Mesenchymal stem cell (in vitro differentiated cells and primary cell): ENCODE measurements around the gene CRELD2.

Source experiments
- DNase-seq: peaks from one replicate; pipeline ENCODE4 v3.0.0-alpha.2; 2013
- H2AFZ ChIP-seq: one replicate; pipeline ENCODE4 v1.6.1; 2013; ENCODE audit warnings: low read depth, mild to moderate bottlenecking, control low read depth, inconsistent platforms, low read length, moderate library complexity
- H2AK5ac ChIP-seq: 2 replicates; pipeline ENCODE4 v1.6.1; 2013; ENCODE audit warnings: low read length, moderate library complexity, mild to moderate bottlenecking, inconsistent platforms; ENCODE audit not compliant: severe bottlenecking
- H2BK120ac ChIP-seq: one replicate; pipeline ENCODE4 v1.6.1; 2013; ENCODE audit warnings: low read depth, mild to moderate bottlenecking, inconsistent platforms, low read length, moderate library complexity
- H2BK12ac ChIP-seq, 2 experiments: one replicate each; pipeline ENCODE4 v1.6.1; 2013; ENCODE audit warnings: inconsistent platforms in 2 of 2, low read length in 2 of 2, mild to moderate bottlenecking in 2 of 2, moderate library complexity in 2 of 2, control low read depth in 1 of 2
- H2BK15ac ChIP-seq: one replicate; pipeline ENCODE4 v1.6.1; 2013; ENCODE audit warnings: mild to moderate bottlenecking, low read depth, inconsistent platforms; ENCODE audit not compliant: poor library complexity, severe bottlenecking
- H2BK5ac ChIP-seq: 2 replicates; pipeline ENCODE4 v1.6.1; 2013; ENCODE audit warnings: low read depth, mild to moderate bottlenecking, low read length, control low read depth, inconsistent platforms; ENCODE audit not compliant: poor library complexity, severe bottlenecking
- H3K14ac ChIP-seq, 2 experiments: one replicate each; pipeline ENCODE4 v1.6.1; 2013; ENCODE audit warnings: inconsistent platforms in 2 of 2, low read length in 2 of 2, control low read depth in 1 of 2, mild to moderate bottlenecking in 1 of 2, moderate library complexity in 1 of 2
- H3K18ac ChIP-seq, 2 experiments: one replicate each; pipeline ENCODE4 v1.6.1; 2013; ENCODE audit warnings: inconsistent platforms in 2 of 2, low read length in 2 of 2, control low read depth in 1 of 2, low read depth in 1 of 2, mild to moderate bottlenecking in 1 of 2
- H3K23ac ChIP-seq, 2 experiments: one replicate each; pipeline ENCODE4 v1.6.1; 2013; ENCODE audit warnings: inconsistent platforms in 2 of 2, low read length in 2 of 2, mild to moderate bottlenecking in 2 of 2, moderate library complexity in 2 of 2, control low read depth in 1 of 2
- H3K27ac ChIP-seq: 2 replicates; pipeline ENCODE4 v1.5.1; 2013; ENCODE audit warnings: mild to moderate bottlenecking, moderate library complexity, low read length, control low read depth, inconsistent platforms; ENCODE audit not compliant: poor library complexity, severe bottlenecking
- H3K27me3 ChIP-seq, 2 experiments: 2 replicates each; pipeline versions ENCODE4 v1.6.1 to v1.7.0; 2013; ENCODE audit warnings: low read length in 2 of 2, mild to moderate bottlenecking in 2 of 2, moderate library complexity in 2 of 2, control low read depth in 1 of 2, inconsistent platforms in 1 of 2; ENCODE audit not compliant: control insufficient read depth in 1 of 2, insufficient read depth in 1 of 2
- H3K36me3 ChIP-seq, 2 experiments: 2 replicates each; pipeline versions ENCODE4 v1.6.1 to v1.7.0; 2013; ENCODE audit warnings: low read length in 2 of 2, control low read depth in 1 of 2, inconsistent platforms in 1 of 2, low read depth in 1 of 2, mild to moderate bottlenecking in 1 of 2; ENCODE audit not compliant: insufficient read depth in 2 of 2, control insufficient read depth in 1 of 2
- H3K4ac ChIP-seq, 2 experiments: one replicate each; pipeline ENCODE4 v1.6.1; 2013; ENCODE audit warnings: inconsistent platforms in 2 of 2, low read length in 2 of 2, mild to moderate bottlenecking in 2 of 2, moderate library complexity in 2 of 2, control low read depth in 1 of 2, low read depth in 1 of 2
- H3K4me1 ChIP-seq: 2 replicates; pipeline ENCODE4 v1.6.1; 2013; ENCODE audit warnings: low read depth, low read length, control low read depth; ENCODE audit not compliant: control insufficient read depth, insufficient read depth
- H3K4me2 ChIP-seq: 2 replicates; pipeline ENCODE4 v1.6.1; 2013; ENCODE audit warnings: low read length, mild to moderate bottlenecking, inconsistent platforms; ENCODE audit not compliant: poor library complexity, severe bottlenecking
- H3K4me3 ChIP-seq, 2 experiments: 2 replicates each; pipeline versions ENCODE4 v1.5.1 to v1.7.0; 2013; ENCODE audit warnings: low read length in 2 of 2, mild to moderate bottlenecking in 2 of 2, control low read depth in 1 of 2, low read depth in 1 of 2; ENCODE audit not compliant: insufficient read depth in 1 of 2
- H3K79me1 ChIP-seq: replicated peaks from 2 replicates; pipeline ENCODE4 v1.6.1; 2013; ENCODE audit warnings: mild to moderate bottlenecking, control low read depth, low read length, inconsistent platforms; ENCODE audit not compliant: poor library complexity, severe bottlenecking
- H3K9ac ChIP-seq: 2 replicates; pipeline ENCODE4 v1.7.0; 2013; ENCODE audit warnings: mild to moderate bottlenecking, low read length, moderate library complexity
- H3K9me3 ChIP-seq: 2 replicates; pipeline ENCODE4 v1.7.0; 2013; ENCODE audit warnings: mild to moderate bottlenecking, low read length; ENCODE audit not compliant: control insufficient read depth
- H4K8ac ChIP-seq: one replicate; pipeline ENCODE4 v1.6.1; 2013; ENCODE audit warnings: inconsistent platforms, mild to moderate bottlenecking, low read length, moderate library complexity
- H4K91ac ChIP-seq: one replicate; pipeline ENCODE4 v1.6.1; 2013; ENCODE audit warnings: mild to moderate bottlenecking, low read length, inconsistent platforms
- WGBS: methylation state at CpG from one replicate; pipeline ENCODE4 v1.1.7; 2013; ENCODE audit warnings: mixed read lengths; 5-methylcytosine and 5-hydroxymethylcytosine counted together

The CRELD2 gene

DNA sequence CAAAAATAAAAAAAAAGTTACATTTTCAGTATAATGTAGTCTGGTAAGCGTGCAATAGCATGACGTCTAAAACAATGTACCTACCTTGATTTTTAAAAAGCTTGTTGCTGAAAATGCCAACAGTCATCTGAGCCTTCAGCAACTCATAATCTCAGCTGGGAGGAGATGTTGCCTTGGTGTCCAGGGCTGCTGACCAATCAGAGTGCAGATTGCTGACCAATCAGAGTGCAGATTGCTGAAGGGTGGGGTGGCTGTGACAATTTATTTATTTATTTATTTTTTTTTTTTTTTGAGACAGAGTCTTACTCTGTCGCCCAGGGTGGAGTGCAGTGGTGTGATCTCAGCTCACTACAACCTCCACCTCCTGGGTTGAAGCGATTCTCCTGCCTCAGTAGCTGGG, 47.0 kb upstream of the CRELD2 start:
- Histone ChIP-seq H2BK15ac (no peak overlapping the region), H2BK5ac (no peak overlapping the region), H2AFZ (no peak overlapping the region), H2AK5ac (no peak overlapping the region), H3K79me1 (peaks cover 28% of the 10 kb centered on the region), H3K27me3 (no peaks in the 10 kb centered on the region), H3K27ac (no peak overlapping the region), H2BK12ac (no peak overlapping the region), H3K4me3 (no peak overlapping the region), H3K14ac (no peak overlapping the region), H3K36me3 (peaks cover 15 to 16% of the 10 kb centered on the region in 2 experiments), H3K18ac (no peak overlapping the region), H4K91ac (no peak overlapping the region), H2BK120ac (no peak overlapping the region), H3K23ac (no peak overlapping the region), H3K4me2 (no peak overlapping the region), H3K9ac (no peak overlapping the region), H4K8ac (no peak overlapping the region), H3K9me3 (peaks cover 28% of the 10 kb centered on the region), H3K4ac (no peak overlapping the region), H3K4me1 (no peaks in the 10 kb centered on the region)
- WGBS, result 97% methylated on average over 4 of the region's 4 CpGs
- no peak for DNase-seq

DNA sequence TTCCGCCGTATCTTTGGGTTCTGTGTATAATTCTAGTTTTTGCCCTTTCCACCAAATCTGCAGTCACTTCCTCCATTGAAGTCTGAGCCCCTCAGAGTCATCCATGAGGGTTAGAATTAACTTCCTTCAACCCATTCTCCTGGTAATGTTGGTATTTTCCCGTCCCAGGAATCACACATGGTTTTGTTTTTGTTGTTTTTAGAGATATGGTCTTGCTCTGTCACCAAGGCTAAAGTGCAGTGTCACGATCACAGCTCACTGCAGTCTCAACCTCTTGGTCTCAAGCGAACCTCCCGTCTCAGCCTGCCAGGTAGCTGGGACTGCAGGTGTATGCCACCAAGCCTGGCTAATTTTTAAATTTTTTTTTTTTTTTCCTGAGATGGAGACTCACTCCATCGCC, 46.1 kb upstream of the CRELD2 start:
- Histone ChIP-seq H2BK120ac (no peak overlapping the region), H4K91ac (no peak overlapping the region), H2BK5ac (no peak overlapping the region), H3K27ac (no peak overlapping the region), H3K18ac (no peak overlapping the region), H3K36me3 (peaks cover 14 to 20% of the 10 kb centered on the region in 2 experiments), H4K8ac (no peak overlapping the region), H3K9me3 (peaks cover 22% of the 10 kb centered on the region), H3K14ac (no peak overlapping the region), H3K4me1 (no peaks in the 10 kb centered on the region), H3K4ac (no peak overlapping the region), H3K4me3 (no peak overlapping the region), H3K27me3 (no peaks in the 10 kb centered on the region), H3K79me1 (peaks cover 26% of the 10 kb centered on the region), H2BK12ac (no peak overlapping the region), H2AK5ac (no peak overlapping the region), H3K9ac (no peak overlapping the region), H2AFZ (no peak overlapping the region), H3K23ac (no peak overlapping the region), H3K4me2 (no peak overlapping the region), H2BK15ac (no peak overlapping the region)
- DNase-seq, result no peak
- 94% methylated on average over 7 of the region's 7 CpGs for WGBS

DNA sequence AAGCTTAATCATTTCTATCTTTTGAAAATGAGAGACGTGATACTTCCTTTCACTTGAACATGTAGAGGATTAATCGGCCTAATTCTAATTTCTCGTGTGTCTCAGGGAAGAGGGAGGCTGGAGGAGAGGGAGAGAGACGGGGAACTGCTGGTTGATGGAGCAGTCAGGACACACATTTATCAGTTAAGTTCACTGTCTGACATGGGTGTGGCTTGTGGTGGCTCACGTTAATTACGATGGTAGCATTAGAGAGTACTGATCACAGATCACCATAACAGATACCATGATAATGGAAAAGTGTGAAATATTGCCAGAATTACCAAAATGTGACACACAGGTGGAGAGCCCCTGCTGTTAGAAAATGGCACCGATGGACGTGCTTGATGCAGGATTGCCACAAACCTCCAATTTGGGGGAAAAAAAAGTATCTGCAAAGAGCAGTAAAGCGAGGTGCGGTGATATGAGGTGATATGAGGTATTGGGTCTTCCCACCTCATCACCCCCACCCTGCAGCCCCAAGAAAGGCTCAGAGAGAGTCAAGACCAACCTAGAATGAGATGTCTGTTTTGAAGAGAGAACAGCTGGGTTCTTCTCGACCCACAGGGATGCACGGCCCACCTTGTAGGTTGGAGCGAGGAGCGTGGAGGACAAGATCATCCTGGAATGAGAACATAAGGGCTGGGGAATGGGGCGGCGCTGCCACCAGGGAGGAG, 45.0 kb upstream of the CRELD2 start:
- no peak for DNase-seq
- peaks cover 20% of the 10 kb centered on the region for H3K79me1 ChIP-seq
- WGBS, result 96% methylated on average over 11 of the region's 16 CpGs
- no peak overlapping the region for H2AK5ac ChIP-seq
- H2BK120ac ChIP-seq, result no peak overlapping the region
- H2AFZ ChIP-seq, result no peak overlapping the region
- no peak overlapping the region for H2BK15ac ChIP-seq
- H3K9me3 ChIP-seq, result peaks cover 16% of the 10 kb centered on the region
- no peaks in the 10 kb centered on the region for H3K27me3 ChIP-seq
- no peak overlapping the region for H2BK12ac ChIP-seq
- no peak overlapping the region for H3K14ac ChIP-seq
- H3K18ac ChIP-seq, result no peak overlapping the region
- H3K4me2 ChIP-seq, result no peak overlapping the region
- no peak overlapping the region for H2BK5ac ChIP-seq
- H3K23ac ChIP-seq, result no peak overlapping the region
- peaks cover 10 to 21% of the 10 kb centered on the region in 2 experiments for H3K36me3 ChIP-seq
- no peak overlapping the region for H3K27ac ChIP-seq
- no peaks in the 10 kb centered on the region for H3K4me1 ChIP-seq
- no peak overlapping the region for H3K4me3 ChIP-seq
- H4K91ac ChIP-seq, result no peak overlapping the region
- no peak overlapping the region for H4K8ac ChIP-seq
- H3K9ac ChIP-seq, result no peak overlapping the region
- no peak overlapping the region for H3K4ac ChIP-seq

DNA sequence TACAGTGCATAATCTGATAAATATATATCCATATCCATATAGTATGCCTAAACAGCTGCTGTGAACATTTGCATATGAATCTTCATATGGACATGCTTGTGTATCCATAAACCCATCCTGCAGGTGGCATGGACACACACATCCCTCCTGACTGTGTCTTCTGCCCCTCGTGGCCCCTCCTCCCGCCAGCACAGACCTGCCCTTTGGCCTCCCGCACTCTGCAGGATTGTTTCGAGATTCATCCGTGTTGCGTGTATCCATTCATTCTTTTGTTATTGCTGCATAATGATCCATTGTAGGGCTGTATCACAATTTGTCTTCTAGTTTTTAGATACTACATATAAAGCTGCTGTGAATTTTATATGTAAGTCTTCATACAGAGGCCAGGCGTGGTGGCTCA, 40.8 kb upstream of the CRELD2 start:
- H2AFZ ChIP-seq, result no peak overlapping the region
- no peak overlapping the region for H3K18ac ChIP-seq
- peaks cover 4% of the 10 kb centered on the region for H3K4me1 ChIP-seq
- no peak overlapping the region for H3K23ac ChIP-seq
- no peak overlapping the region for H2BK12ac ChIP-seq
- no peaks in the 10 kb centered on the region for H3K9me3 ChIP-seq
- no peak overlapping the region for H2AK5ac ChIP-seq
- H3K27ac ChIP-seq, result no peak overlapping the region
- WGBS, result 100% methylated on average over 6 of the region's 7 CpGs
- H4K8ac ChIP-seq, result no peak overlapping the region
- H3K4ac ChIP-seq, result no peak overlapping the region
- H4K91ac ChIP-seq, result no peak overlapping the region
- no peaks in the 10 kb centered on the region for H3K27me3 ChIP-seq
- no peak overlapping the region for H3K4me3 ChIP-seq
- H2BK5ac ChIP-seq, result no peak overlapping the region
- no peak for DNase-seq
- no peak overlapping the region for H2BK120ac ChIP-seq
- H3K4me2 ChIP-seq, result no peak overlapping the region
- no peak overlapping the region for H3K14ac ChIP-seq
- peaks cover 6 to 18% of the 10 kb centered on the region in 2 experiments for H3K36me3 ChIP-seq
- peaks cover 26% of the 10 kb centered on the region for H3K79me1 ChIP-seq
- H3K9ac ChIP-seq, result no peak overlapping the region
- no peak overlapping the region for H2BK15ac ChIP-seq
